ENCODE results near the gene ADGRG7.

ADGRG7 gene

DNA sequence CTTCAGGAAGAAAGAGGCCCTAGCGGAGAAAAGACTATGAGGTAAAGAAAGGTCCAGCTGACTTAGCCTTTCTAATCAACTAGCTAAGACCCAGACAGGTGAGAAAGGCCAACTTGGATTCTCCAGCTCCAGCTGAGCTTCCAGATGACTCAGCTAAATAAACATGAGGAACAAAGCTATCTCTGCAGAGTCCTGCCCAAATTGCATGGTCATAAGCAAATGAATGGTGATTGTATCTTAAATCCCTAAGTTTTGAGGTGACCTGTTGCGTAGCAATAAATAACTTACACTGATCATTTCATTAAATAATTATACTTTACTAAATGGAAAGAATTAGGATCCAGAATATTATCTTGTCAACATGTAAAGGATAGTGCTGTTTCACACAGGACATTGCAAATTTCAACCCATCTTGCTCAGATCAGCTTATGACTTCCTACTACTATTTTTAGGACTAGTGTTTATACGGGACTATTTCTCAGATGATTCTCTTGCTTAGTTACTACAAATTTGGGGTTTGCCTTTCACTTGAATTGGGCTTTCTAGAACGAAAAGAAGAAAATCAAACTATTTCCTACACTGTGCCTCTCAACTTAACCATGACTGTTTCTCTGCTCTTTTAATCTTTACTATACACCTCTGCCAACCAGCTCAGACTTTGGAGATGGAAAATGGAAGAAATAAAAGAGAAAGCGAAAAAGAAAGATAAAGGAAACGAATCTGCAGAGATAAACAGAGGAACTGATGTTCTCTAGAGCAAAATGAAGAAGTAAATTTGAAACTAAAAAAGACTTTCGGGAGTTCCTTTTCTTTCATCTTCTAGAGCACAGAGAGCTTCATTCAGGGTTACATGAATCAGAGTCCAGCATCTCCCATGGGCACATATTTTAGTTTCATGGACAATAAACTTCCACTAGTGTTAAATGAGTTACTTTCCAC, 6.6 kb upstream of the ADGRG7 start:
- DNase-seq = no peak

DNA sequence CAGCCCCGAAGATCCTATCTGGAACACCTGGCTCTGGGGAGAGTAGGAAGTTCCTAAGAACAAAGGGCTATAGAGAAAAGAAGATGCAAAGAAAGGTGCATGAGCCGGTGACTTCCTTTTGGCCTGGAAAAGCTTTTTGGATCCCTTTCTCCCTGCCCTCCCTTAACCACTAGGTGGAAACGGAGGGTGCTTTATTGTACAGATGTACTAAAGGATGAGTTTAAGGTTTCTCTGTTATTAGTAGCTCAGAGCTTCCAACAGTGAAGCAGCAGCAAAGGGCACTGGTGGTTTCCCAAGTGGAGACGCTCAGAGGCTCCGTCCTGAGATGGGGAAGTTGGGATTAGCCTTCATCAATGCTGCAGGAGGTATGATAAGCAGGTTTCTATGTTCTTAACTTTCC, 5.9 kb upstream of the ADGRG7 start:
- DNase-seq = no peak

DNA sequence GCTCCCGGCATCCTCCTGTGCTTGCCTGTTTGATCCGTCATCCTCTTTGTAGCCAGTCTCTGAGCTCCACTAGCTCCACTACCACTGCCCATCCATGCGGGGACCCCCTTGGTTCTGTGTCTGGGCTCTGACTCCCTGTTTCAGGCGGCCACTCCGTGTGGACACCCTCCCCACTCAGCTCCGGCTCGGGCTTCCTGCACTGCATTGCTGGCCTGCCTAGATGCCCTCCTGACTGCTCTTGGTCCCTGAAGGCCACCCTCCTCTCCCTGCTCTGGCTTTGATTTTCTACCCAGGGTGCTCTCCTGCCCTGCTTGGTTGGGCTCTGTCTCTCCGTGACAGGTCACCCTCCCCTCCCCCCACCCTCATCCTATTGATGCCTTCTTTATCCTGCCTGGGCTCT, 4.0 kb upstream of the ADGRG7 start:
- DNase-seq = no peak

DNA sequence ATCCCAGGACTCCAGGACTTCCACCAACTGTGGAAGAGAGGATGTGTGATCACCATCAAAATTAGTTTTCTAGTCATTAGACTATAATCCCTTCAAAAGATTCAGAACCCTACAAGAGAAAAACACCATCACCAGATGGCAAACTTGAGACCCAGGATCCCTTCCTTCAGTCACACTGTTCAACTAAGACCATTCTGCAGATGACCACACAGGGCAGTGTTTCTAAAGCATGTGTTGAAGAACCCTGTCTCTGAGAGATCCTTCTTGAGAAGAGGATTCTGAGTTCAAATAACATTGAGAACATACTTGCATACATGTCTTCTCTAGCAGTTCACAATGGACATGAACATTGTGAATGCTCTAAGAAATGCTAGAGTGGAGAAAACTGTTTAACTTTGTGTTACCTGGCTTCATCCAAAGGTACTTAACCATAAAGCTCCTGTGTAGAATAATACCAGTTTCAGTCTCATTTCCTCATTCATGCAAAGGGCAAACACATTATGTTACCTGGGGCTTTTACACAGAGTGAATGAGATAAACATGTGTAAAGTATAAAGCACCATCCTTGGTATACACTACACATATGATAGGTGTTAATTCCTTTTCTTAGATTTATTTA, 2.4 kb upstream of the ADGRG7 start:
- no peak for DNase-seq

DNA sequence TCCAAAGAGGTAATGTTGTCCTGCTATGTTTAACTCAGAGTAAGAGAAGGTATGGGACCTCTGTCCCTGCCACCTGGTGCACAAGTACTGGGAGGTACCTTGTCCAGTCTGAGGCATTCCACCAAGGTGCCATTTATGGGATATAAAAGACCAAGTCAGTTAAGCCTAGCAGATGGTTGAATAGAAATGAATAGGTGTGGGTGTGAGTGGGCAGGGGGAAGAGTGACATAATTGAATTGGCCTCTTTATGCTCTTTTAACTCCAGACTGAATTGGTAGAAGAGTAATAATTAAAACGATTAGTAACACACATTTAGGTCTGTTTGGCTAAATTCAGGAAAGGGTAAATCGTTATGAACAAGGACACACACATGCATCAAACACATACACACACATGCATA, 562 bp downstream of the ADGRG7 start:
- no peak for DNase-seq

DNA sequence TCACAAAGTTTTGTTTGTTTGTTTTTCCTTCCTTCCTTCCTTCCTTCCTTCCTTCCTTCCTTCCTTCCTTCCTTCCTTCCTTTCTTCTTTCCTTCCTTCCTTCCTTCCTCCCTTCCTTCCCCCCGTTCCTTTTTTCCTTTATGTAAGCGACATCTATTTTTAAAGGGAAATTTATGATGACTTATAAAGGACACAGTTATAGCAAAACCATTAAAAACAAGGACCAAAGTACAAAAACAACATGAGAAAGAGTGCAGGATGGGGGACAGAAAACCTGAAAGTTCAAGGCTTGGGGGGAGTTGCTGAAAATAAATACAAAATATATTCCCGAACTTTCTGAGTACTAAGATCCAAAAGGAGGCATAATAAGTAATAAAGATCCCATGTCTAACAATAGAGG, 1.8 kb downstream of the ADGRG7 start:
- DNase-seq = no peak

DNA sequence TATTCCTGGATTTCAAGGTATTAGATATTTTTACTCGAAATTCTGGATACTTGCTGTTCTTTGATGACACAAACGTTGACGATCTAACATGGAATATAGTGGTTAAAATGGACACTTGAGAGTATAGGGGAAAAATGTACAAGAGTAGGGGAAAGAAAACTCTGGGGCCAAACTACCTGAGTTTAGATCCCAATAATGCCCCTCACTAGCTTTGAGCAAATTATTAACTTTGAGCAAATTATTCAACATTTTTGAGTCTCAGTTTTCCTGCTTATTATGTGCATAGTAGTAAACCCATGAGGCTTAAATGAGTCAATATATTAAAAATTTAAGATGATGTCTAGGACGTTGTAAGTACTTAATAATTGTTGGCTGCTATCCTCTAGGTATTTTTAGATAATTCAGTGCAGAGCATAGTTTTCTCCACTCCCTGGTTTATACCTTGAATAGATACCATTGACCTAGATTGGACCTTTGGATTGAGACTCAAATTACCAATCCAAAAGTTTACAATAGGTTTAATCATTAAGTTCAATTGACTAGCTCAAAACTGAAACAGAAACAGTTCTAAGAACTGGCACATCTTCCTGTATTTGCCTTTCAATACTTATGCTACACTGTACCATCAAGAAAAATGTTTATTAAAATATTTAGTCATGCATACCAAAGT, 4.5 kb downstream of the ADGRG7 start:
- no peak for DNase-seq

DNA sequence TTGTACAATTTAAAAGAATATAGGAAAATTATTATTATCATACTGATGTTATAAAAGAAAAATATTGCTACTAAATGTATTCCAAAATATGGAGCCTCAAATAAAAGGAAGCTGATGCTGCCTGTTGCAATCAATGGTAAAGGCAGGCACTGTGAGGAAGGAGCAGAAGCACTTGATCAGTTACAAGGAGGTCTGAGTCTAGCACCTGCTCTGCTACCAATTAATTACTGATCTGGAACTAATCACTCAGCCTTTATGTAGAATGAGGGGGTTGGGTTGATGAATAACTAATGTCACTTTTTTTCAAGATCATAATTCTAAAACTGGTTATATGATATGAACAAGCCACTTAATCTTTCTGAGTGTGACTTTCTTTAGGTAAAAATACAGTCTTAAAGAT, 5.5 kb downstream of the ADGRG7 start:
- DNase-seq = no peak

DNA sequence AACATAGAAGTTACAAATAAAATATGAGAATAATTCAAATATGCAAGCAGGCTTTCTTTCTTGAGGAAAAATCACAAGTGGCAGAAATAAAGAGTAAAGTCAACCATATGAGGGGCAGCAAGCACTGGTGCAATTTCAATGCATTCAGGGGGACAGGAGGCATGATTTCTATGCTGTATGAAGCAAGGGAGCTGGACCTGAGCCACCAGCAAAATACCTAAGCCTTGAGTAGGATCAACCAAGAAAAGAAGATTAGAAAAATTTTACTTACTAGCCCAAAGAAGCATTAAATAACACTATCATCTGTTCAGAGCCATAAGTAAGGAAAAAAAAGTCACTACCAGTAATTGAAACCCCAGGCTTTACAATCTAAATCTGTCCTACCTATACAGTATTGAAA, 6.3 kb downstream of the ADGRG7 start:
- DNase-seq = no peak

DNA sequence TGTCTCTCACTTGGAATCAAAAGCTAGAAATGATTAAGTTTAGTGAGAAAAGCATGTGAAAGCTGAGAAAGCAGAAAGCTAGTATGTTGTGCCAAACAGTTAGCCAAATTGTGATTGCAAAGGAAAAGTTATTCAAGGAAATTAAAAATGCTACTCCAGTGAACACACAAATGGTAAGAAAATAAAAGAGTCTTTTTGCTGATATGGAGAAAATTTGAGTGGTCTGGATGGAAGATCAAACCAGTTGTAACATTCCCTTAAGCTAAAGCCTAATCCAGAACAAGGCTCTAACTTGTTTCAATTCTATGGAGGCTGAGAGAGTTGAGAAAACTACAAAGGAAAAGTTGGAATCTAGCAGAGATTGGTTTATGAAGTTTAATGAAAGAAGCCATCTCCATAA, 11.8 kb downstream of the ADGRG7 start:
- no peak for DNase-seq

DNA sequence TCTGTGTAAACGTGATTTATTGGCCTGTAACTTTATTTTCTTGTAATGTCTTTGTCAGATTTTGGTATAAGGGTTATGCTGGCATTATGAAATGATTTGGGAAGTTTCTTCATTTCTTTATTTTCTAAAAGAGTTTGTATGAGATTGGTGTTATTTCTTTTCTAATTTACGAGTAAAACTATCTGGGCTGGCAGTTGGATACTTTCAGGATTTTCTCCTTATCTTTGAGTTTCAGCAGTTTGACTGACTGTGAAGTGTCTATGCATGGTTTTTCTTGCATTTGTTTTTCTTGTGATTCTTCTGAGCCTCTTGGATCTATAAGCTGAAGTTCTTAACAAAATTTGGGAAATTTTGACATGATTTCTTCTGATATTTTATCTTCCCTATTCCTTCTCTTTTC, 18.1 kb downstream of the ADGRG7 start:
- DNase-seq = no peak

DNA sequence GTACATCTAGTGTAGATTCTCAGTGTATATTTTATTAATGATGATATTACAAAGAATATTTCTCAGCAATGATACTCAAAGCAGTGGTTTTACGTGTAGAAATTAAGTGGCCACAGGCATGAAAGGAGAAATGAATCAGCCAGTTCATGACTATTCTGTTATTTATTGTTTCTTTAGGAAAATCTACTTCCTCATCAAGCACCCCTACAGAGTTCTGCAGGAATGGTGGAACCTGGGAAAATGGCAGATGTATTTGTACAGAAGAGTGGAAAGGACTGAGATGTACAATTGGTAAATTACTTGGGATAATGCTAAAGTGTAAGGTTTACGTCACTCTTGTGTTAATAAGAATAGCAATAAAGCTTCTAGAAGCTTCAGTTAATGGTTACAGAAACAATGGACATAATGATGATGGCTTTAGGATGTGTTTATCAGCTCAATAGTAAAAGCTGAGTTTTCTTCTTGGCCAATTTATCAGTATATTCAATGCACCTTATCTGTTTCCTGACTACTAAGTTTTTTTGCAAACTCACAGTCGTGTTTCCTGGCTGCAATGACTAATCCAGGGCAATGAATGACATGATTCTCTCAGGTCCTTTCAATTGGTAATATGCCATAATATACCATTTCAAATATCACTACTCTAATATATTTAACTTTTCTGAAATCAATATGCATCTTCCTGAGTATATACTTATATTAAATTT, 20.2 kb downstream of the ADGRG7 start:
- DNase-seq = no peak

DNA sequence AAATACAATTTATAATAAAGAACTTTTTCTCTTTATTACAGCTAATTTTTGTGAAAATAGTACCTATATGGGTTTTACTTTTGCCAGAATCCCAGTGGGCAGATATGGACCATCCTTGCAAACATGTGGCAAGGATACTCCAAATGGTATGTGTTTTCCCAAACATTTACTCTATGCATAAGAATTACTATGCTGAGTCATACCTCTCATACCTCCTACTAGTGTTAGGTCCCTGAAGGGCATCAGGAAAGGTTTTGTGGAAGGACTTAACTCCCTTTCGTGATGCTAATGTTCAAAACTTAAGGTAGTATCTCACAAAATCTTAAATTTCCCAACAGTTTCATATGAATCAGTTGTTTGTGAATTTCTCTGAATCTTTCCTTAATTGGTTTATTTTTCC, 21.3 kb downstream of the ADGRG7 start:
- DNase-seq = no peak

DNA sequence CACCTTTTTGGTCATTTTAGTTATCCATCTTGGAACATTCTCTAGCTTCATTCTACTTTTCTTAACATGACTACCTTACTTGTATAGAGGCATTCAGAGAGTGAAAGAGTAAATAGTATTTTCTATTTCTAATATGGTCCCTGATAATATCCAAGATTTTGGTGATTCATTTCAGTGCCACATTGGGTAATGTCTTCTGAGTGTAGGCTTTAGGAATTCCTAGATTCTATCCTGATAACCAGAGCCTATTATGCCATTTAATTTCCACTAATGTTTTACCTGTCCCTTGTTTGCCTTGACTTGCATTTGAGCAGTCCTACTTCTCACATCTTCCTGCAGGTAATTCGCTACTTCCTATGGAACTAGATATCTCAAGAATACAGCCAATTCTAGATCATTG, 21.8 kb downstream of the ADGRG7 start:
- DNase-seq = no peak

DNA sequence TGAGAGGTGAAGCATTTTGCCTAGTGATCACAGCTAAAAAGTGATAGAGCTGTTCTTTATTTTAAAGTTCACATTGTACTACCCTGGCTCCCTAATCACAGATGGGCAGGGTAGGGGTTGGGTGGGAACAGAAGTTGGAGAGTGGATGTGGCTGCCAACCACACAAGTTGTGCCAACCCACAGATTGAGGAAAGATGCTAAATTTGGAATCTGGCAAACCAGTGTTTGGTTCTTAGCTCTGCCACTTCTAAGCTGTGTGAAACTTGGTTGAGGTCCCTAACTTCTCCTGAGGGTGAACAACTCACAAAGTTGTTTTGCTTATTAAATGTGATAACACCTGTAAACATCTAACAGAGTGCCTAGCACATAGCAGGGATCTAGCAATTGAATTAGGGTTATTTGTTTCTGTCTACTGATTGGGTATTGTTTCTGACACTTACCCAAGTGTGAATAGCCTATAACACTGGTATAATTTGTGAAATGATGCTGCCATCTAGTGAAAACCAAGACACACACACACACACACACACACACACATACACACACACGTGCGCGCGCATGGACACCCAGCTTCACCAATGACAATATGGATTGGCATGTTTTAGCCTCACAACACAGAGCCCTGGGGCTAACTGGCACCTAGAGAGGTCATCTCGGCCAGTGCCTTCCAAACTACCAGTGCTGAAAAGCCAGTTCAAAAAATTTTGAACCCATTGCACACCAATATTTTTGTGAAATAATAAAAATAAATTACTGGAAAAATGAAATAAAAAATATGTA, 25.3 kb downstream of the ADGRG7 start:
- DNase-seq = no peak

DNA sequence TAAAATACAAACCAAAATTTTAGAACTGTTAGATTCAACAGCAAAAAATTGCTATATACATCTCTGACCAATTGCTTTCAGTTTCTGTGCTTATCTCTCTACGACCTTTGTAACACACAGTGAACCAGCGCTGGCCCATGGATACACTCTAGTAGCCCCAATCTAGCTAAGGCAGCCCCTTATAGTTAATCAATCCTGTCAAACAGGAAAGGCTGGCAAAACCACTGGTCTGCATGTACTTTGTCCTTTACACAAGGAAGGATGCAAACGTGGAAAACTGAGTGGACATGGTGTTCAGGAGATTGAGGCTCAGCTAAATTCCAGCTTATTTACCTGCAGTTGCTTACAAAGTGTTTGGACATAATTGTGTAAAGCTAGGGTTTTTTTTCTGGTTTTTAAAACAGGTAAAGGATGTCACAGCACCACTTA, 25.9 kb downstream of the ADGRG7 start:
- DNase-seq = no peak

DNA sequence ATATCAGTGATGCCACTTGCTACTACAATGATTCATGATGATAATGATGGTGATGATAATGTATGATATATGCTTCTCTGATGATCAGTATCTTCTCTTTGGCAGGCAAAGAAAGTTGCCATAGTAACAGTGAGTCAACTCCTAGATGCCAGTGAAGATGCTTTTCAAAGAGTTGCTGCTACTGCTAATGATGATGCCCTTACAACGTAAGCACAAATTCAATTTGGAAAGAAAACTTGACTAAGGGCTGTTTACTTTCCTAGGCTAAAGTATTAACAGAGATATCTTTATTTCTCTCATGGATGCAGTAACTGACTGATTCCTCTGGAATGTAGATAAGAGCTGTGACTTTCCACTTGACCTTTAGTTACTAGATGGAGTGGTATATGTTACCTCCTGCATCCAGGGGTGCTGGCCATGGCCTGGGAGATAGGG, 27.8 kb downstream of the ADGRG7 start:
- DNase-seq = no peak

DNA sequence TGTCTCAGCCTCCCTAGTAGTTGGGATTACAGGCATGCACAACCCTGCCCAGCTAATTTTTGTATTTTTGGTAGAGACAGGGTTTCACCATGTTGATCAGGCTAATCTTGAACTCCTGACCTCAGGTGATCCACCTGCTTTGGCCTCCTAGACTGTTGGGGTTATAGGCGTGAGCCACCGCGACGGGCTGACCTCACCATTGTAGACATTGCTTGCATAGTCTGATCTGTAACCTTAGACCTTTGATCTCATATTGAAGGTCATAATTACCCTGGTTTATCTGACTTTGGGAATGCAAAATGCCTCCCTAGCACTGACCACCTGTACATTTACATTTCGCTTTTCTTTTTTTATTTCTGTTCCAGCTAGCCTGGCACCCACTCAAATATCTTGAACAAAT, 31.2 kb downstream of the ADGRG7 start:
- DNase-seq = no peak

DNA sequence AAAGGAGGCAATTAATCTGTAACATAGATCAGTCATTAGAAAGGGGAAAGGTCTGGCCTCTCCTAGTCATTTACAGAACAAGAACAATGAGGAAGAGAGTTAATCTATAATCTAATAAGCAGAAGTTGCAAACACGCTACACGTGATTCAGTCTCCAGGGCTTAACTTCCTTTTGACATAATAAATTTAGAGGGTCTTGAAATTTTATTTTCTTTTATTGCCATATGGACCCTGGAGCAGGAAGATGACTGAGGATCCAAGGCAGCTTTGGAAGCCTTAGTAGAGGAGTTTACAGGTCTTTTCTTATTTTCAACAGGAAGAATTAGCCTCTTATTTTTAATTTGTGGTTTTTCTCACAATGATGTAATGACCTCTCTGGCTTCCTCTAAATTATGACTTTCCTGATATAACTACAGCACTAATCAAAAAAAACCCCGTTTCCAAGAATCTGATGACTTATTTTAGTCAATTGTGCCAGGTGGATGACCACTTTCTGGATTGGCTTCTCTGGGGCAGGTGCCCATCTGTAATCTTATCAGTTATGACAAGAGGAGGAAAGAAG, 32.2 kb downstream of the ADGRG7 start:
- no peak for DNase-seq

DNA sequence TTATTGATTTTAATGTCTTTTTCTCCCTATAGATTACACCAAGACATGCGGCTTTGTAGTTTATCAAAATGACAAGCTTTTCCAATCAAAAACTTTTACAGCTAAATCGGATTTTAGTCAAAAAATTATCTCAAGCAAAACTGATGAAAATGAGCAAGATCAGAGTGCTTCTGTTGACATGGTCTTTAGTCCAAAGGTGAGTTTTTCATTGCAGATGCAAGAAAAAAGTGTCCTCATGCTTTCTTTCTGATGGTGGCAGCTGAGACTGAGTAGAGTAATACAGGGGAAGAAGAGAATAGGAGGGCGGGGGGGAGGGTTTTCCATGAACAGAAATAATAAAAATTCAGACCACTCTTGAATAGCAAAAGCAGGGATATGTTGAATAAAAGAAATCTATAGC, 36.5 kb downstream of the ADGRG7 start:
- DNase-seq = no peak

DNA sequence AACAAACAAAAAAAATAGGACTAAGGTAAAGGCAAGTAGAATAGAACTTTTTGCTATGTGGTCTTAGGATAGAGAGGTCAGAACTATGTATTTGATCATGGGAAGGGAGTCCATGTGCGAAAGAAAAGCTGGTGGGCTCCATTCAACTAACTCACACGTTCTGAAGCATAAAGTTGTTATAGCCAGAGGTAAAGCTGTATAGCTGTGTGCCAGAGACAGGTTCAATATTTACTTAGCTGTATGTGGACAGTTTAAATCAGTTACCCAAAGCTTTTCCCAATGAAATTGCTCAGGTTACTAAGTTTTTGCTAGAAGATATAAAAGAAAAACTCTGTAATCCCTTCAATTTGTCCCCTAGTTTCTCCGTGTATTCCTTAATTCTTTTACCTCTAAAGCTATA, 37.8 kb downstream of the ADGRG7 start:
- no peak for DNase-seq

DNA sequence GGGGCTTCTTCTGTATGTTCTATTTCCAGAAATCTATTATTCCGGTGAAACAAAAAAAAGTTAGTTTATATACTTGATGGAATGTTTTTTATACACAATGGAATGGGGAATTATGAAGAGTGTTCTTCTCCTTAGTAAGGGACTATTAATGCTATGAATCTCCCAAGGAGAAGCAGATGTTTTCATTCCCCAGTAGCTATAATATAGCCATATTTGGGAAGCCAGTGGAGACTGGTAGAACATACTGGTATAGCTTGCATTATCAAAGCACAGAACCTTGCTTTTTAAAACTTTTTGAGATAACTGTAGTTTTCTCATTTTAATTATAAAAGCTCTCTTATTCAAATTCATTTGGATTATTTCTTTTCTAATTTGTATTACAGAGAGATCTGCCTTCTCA, 38.3 kb downstream of the ADGRG7 start:
- DNase-seq = no peak

Data from NCI-H1930 (cell line).